Measurements from ENCODE around the gene ITGB7.
"Not testable (repeated sequence)": the region's sequence is repeated elsewhere in the genome, so short reads cannot be mapped to it uniquely, and the experiment has no call there.

ITGB7 gene

DNA sequence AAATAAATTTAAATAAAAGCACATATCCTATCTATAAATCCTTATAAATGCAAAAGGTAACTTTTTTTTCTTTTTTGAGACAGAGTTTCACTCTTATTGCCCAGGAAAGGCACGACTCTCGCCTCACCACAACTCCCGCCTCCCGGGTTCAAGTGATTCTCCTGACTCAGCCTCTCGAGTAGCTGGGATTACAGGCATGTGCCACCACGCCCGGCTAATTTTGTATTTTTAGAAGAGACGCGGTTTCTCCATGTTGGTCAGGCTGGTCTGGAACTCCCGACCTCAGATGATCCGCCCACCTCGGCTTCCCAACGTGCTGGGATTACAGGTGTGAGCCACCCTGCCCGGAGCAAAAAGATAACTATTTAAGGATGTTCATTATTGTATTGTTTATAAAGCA is 28.2 kb downstream of the ITGB7 start:
- not testable (repeated sequence) for DNase-seq (ENCODE audit: low spot score)

DNA sequence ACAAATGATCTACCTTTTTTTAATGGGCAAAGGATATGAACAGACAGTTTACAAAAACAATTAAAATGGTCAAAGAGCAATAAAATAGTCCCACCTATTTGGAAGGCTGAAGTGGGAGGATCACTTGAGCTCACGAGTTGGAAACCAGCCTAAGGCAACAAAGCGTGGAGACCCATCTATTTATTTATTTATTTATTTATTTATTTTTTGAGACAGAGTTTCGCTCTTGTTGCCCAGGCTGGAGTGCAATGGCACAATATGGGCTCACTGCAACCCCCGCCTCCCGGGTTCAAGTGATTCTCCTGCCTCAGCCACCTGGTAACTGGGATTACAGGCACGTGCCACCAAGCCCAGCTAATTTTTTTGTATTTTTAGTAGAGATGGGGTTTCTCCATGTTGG is 29.6 kb downstream of the ITGB7 start:
- not testable (repeated sequence) for DNase-seq (ENCODE audit: low spot score)

DNA sequence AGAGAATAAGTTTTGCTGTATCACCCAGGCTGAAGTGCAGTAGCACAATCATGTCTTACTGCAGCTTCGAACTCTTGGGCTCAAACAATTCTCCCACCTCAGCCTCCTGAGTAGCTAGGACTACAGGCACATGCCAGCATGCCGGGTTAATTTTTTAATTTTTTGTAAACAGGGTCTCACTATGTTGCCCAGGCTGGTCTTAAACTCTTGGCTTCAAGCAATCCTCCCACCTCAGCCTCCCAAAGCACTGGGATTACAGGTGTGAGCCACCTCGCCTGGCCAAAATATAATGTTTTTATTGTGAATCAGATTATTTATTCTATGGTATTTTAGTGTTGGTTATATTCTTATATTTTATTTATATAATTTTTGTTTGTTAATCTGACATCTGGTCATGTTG is 30.3 kb downstream of the ITGB7 start:
- DNase-seq (ENCODE audit: low spot score): no peak

DNA sequence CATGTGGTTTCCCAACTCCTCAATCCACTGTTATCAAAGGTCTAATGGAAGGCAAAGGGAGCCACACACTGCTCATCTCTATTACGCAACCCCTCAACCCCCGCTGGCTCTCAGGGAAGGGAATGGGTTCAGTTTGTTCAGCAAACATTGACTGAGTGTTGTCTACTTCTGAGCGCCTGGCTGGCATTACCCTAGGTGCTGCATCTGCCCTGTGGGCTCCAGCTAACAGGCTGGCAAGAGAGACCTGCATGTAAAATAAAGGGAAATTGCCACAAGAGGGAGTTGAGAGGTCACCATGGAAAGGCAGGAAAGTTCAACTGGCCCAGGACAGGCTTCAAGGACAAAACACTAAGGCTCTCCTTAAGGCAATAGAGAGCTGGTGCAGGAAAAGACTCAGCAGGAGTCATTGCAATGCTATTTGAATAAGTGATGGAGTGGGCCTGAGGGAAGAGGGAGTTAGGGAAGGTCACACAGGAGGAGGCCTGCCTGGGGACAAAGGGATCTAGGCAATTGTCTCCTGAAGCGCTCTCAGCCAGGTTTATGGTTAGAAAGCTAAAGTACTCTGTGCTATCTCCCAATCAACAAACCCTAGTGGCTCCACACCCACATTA is 32.1 kb downstream of the ITGB7 start:
- DNase-seq (ENCODE audit: low spot score): peak; percentile 51

DNA sequence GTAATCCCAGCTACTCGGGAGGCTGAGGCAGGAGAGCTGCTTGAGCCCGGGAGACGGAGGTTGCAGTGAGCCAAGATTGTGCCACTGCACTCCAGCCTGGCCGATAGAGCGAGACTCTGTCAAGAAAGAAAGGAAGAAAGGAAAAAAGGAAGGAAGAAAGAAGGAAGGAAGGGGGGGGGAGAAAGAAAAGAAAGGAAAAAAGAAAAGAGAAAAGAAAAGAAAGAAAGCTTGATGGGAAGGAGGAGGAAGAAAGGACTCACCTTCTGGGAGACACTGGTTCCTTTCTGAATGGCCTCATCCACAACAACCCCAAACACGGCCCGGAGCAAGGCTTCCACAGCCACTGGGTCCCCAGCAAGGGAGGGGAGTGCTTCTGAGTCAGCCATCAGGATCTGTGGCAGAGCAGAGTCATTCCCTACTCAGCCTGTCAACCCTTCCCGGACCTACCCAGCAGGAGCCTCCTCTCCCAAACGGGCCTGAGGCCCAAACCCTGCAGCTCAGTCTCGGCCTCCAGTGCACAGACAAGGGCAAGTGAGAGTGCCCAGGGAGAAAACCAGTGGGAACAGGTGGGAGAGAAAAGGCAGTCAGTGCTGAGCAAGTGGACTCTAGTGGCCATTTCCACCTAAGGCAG is 33.9 kb downstream of the ITGB7 start:
- DNase-seq (ENCODE audit: low spot score): no peak

DNA sequence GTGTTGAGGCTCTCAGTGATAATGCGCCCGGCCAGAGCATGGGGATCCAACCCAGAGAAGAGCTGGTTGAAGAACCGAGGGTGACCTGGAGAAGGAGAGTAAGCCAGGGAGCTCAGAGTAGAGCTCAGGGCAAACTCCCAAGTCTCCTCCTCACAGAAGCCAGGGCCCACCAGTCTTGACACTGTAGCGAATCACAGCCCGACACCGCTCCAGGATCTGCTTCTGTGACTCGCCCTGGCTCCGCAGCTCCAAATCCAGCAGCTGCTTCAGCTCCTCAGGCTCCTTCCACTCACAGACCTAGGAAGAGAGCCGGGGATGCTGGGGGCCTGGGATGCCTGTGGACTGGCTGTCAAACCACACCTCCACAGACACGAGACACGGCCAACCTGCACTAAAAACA is 34.7 kb downstream of the ITGB7 start:
- no peak for DNase-seq (ENCODE audit: low spot score)

DNA sequence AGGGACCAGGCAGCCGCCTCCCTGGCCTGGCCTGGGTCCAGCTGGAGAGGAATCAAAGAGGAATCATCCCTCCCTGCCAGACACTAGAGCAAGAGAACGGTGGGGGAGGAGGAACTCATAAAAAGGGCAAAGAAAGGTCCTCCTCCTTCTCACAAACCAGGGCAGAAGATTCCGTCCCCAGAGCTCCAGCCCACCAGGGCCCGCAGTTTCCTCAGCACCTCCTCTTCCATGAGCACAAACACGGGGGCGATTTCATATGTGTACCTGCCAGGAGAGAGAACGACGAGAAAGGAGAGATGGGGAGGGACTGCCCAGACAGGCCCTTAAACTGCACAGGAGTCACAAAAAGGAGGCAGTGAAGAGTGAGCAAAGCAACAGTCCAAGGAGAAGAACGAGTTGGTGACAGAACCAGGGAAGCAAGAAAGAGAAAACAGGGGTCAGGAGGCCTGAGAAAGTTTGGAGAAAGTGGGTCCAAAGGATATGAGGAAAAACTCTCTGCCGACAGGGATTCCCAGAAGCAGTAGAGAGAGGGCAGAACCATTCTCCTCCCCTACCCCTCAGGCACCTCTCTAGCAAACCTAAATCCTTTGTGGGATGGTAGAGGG is 35.2 kb downstream of the ITGB7 start:
- no peak for DNase-seq (ENCODE audit: low spot score)

DNA sequence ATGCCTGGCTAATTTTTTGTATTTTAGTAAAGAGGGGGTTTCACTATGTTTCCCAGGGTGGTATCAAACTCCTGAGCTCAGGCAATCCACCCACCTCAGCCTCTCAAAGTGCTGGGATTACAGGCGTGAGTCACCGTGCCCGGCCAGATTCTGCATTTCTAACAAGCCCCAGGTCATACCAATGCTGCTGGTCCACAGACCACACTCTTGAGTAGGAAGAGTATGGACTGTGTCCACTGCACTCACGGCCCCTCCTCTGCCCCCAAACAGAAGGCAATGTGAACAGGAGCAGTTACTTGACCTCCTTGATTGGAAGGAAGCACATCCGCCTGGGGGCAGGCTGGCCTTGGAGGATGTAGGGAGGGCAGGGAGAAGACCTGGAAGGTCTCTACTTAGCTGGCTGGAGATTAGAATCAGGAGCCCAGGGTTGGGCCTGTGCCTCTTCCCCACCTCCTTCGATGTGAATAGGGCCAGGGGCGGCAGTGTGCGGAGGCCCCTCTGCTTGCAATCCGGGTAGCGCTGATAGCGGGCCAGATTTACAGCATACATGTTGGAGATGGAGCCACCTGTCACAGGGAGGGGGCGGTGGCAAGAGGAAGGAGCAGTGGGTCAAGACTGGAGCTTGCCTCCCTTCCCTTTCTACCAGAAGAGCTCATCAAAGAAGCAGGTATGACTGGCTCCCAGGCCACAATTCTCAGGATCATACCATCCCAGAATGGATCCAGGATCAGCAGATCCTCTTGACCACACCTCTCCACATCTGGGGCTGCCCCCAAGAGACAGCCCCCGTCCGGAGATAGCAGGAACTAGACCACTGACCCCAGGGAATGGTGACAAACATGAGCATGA is 36.0 kb downstream of the ITGB7 start:
- DNase-seq (ENCODE audit: low spot score): no peak

DNA sequence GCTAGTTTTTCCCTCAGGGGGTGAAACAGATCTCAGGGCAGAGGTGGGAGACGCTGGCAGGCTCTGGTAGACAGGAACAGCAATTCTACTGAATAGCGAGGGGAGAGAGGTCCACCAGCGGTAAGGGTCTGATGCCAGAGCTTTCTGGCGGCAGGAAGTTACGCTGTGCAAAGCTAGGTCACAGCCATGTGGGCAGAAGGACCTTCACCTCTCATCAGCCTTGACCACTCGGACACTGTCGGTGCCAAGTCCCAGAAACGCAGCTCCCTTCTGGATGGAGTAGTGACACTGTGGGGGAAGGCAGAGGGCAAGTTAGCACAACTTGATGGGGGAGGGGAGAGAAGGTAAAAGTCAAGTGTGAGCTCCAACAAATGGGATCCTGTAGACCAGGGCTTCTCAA is 36.8 kb downstream of the ITGB7 start:
- no peak for DNase-seq (ENCODE audit: low spot score)

DNA sequence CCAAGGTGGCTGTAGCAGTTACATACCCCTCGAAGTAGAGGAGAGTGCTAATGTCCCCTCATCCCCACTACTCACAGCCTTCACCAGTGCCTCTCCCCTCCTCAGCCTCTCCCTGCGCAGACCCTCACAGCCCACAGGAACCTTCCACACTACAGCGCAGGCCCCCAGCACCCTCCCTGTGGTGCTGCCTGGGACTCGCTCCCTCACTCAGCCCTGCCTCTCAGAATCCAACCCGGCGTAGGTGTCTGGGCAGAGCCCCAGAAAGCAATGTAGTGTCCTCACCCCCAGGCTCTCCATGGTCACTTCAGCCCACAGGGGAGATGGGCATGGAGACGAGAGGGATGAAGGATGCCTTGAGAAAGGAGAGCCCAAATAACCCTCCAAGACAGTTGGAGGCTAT is 37.4 kb downstream of the ITGB7 start:
- no peak for DNase-seq (ENCODE audit: low spot score)

DNA sequence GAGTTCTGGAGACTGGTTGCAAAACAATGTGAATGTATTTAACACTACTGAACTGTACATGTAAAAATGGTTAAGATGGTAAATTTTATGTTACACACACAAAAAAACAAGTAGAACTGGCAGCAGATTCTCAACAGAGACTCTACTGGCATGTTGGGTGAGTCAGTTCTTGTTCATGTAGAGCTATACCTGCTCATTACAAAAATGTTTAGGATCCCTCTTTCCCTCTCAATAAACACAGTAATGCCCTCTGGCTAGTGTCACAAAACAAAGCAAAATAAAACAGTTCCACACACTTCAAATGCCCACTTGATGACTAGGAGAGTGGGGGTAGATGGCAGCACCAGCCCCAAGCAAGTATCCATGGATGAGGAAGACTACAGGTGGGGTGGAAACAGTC is 40.2 kb downstream of the ITGB7 start:
- DNase-seq (ENCODE audit: low spot score): no peak

DNA sequence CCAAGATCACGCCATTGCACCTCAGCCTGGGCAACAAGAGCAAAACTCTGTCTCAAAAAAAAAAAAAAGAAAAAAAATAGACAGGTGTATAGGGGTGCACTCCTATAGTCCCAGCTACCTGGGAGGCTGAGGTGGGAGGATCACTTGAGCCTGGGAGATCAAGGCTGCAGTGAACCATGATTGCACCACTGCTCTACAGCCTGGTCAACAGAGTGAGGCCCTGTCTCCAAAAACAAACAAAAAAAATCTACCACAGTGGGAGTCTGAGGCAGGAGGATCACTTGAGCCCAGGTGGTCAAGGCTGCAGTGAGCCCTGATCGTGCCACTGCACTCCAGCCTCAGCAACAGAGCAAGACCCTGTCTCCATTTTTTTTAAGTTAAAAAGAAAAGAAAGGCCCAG is 44.0 kb downstream of the ITGB7 start:
- not testable (repeated sequence) for DNase-seq (ENCODE audit: low spot score)

DNA sequence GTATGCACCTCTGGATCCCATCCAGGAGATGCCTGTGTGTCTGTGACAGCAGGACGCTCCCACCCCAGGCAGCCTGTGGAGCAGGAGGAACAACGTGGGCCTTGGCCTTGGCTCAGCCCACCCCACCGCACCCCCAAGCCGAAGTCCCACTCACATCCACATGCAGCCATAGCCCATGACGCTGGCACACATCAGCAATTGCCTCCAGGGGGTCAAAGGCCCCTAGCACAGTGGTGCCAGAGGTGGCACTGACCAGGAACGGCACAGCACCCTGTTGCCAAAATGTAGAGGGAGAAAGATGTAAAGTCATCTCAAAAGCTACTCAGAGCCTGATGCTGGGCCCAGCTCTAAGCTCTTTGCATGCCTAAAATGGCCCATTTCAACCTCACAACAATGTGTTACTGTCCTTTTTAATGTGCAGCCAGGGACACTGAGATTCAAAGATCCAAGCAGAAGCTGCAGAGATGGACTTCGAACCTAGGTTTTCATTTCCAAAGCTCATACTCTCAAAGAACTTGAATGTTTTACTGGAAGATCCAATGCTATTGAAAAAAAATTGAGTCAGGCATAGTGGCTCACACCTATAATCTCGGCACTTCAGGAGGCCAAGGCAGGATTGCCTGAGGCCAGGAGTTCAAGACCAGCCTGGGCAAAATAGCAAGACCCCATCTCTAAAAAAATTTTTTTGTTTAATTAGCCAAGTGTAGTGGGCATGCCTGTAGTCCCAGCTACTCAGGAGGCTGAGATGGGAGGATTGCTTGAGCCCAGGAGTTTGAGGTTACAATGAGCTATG is 45.7 kb downstream of the ITGB7 start:
- DNase-seq (ENCODE audit: low spot score): no peak

DNA sequence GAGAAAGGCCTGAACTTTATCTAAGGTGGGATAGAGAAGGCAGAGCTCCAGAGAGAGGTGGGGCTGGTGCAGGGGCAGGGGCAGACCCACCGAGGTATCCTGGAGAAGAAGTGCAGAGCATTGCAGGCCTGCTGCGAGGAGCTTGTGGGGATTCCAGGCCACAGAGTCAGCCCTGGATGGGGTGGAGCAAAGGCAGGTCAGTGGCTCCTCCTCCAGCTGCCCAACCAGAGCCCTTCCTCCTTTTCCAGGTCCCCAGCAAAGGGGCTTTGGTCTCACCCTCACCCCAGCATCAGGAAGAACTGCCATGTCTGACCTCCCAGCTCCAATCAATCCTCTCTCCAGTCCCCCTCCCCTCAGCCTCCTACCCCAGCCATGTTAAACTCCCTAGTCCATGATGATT is 46.4 kb downstream of the ITGB7 start:
- no peak for DNase-seq (ENCODE audit: low spot score)

DNA sequence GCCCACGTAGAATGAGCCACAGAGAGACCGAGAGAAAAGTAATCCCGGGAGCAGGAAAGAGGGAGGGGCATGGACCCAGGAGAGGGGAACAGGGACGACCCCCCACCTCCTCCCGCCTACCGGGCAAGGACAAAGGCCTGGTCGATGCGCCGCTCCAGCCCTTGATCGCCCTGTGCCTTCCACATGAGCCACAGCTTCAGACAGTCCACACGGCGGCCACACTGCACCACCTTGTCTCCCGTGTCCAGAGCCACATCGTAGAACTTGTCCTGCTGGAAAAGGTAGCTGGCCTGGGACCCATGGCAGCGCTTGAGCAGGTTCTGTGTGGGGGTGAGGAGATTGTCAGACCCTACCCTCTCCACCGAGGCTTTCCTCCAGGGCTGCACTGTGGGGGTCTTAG is 47.1 kb downstream of the ITGB7 start:
- no peak for DNase-seq (ENCODE audit: low spot score)

DNA sequence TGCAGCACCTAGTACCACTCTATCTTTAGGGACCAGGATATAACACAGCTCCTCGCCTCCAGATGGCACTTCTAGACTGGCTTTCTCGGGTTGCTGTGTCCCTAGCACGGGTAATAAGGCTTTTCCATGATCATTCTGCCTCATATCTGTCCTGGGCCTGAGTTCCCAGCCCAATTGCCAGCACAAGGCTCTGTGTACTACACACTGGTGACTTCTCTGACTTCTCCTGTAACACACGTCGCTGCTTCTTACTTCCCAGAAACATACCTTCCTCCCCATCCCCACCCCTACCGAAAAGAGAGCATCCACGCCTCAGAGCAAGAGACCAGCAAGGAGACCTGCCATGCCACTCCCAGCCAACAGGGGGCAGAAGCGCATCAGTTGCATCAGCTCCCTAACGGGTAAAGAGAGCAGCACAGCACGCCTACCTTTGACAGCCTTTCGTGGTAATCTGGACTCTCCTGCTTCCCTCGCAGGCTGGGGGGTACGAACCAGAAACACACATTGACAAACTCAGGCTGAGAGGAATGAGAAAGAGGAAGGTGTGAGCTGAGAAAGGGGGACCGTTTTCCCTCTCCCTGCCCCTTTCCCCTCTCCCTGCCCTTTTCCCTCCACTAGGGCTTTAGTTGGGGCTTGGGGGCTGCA is 47.7 kb downstream of the ITGB7 start:
- peak; percentile 60 for DNase-seq (ENCODE audit: low spot score)

DNA sequence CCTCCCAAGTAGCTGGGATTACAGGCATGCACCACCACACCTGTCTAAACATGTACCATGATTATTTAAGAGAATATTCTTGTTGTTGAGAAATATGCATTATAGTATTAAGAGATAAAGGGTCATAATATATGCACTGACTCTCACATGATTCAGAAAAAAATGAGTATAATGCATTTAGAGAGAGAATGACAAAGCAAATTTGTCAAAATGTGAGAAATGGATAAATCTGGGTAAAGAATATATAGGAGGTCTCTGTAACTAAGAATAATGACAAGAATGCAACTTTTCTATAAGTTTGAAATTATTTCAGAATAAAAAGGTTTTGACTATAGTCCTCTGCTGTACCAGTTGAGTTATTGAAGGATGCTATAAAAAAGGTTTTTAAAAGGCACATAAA is 54.7 kb downstream of the ITGB7 start:
- DNase-seq (ENCODE audit: low spot score): no peak

DNA sequence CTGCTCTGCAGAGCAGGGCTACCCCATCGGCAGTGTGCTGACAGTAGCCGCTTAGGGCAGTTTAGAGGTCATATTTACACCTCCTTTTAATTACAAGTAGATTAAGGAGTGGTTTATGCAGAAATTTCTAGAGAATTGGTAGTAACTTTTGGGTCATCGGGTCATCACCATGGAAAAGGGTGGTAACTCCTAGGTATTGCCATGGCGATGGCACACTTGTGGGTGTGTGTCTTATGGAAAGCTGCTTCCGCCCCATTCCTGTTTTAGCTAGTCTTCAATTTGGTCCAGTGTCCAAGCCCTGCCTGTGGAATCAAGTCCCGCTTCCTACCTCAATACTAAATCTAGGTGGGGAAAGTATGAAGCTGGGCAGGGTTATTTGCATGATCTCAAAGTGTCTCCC is 56.0 kb downstream of the ITGB7 start:
- no peak for DNase-seq (ENCODE audit: low spot score)

DNA sequence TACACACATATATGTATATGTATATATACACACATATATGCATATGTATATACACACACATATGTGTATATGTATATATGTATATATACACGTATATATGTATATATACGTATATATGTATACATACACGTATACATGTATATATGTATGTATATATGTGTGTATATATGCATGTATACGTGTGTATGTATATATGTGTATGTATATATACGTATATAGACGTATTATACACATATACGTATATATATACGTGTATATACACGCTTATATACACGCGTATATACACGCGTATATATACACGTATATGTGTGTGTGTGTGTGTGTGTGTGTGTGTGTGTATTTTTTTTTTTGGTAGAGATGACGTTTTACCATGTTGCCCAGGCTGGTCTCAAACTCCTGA is 59.4 kb downstream of the ITGB7 start:
- no peak for DNase-seq (ENCODE audit: low spot score)

DNA sequence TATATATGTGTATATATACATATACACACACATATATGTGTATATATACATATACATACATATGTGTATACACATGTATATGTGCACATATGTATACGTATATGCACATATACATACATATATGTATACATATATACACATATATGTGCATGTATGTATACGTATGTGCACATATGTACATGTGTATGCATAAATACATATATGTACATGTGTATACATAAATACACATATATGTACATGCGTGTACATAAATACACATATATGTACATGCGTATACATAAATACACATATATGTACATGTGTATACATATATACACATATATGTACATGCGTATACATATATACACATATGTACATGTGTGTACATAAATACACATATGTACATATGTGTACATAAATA is 59.9 kb downstream of the ITGB7 start:
- DNase-seq (ENCODE audit: low spot score): no peak

DNA sequence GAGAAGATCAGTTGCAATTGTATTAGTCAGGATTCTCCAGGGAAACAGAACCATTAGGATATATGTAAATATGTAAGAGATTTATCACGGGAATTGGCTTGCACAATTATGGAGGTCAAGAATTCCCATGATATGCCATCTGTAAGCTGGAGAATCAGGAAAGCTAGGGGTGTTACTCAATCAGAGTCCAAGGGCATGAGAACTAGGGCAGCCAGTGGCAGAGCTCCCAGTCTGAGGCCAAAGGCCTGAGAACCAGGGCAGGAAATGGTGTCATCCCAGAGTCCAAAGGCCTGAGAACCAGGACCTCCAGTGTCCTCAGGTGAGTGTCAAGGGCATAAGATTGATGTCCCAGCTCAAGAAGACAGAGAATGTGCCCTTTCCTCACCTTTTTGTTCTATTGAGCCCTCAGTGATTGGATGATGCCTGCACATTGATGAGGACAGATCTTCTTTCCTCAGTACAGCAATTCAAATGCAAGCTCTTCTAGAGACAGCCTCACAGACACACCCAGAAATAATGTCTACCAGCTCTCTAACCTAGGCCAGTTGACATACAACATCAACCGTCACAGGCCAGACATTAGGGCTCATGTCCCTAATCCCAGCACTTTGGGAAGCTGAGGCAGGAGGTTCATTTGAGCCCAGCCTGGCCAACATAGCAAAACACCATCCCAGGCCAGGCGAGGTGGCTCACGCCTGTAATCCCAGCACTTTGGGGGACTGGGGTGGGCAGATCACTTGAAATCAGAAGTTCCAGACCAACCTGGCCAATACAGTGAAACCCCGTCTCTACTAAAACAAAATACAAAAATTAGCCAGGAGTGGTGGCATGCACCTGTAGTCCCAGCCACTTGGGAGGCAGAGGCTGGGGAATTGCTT is 61.4 kb downstream of the ITGB7 start:
- no peak for DNase-seq (ENCODE audit: low spot score)
